ENCODE data around the gene SLC25A20. TPM values are rescaled to one million over a fixed set of nuclear protein-coding genes. Genes with fewer than 3 reads are reported as not detected.

SLC25A20 gene
- 10 to 100 TPM in 4 of 7 donors, 1 to 10 TPM in 3; 5.6 to 12.3 (median 10.1) TPM for total RNA-seq
- 10 to 100 TPM; 12.1 to 37.6 TPM for polyA plus RNA-seq
- long read RNA-seq, donor 1, transcript SLC25A20-201 (9 exons, 1,879 nt), result major isoform, 70 of 106 reads
- long read RNA-seq, donor 1, partial matches to known transcripts, result 6 of 106 reads
- long read RNA-seq, donor 1, other reads (novel, unspliced or antisense), result 29 of 106 reads
- long read RNA-seq, donor 2, transcript SLC25A20-201 (9 exons, 1,879 nt), result major isoform, 5 of 5 reads
- long read RNA-seq, donor 2, partial matches to known transcripts, result 0 of 5 reads
- long read RNA-seq, donor 2, other reads (novel, unspliced or antisense), result 0 of 5 reads
- long read RNA-seq, donor 3, transcript SLC25A20-201 (9 exons, 1,879 nt), result major isoform, 20 of 25 reads
- long read RNA-seq, donor 3, partial matches to known transcripts, result 0 of 25 reads
- long read RNA-seq, donor 3, other reads (novel, unspliced or antisense), result 5 of 25 reads

GRCh38 chr3:48898383-48899234 is at the start of gene SLC25A20:
TSS of gene SLC25A20 (minus strand) at chr3:48898882. CDS start at chr3:48898794, 88 bp downstream.
- Histone ChIP-seq H3K36me3 (no peaks in the 10 kb centered on the region), H3K9me3 (no peaks in the 10 kb centered on the region), H3K27me3 (no peaks in the 10 kb centered on the region), H3K4me3 (peak within 1 kb of the TSS; percentile 71), H3K27ac (peak within 1 kb of the TSS in 1 of 2 donors; percentile 32), H3K4me1 (ENCODE audit: insufficient read depth) (peaks cover 11% of the 10 kb centered on the region)
- 3 to 6% (median 3%) methylated on average over 31 to 54 of the region's 54 CpGs for WGBS, 3 donors
- intact Hi-C loops (cut with DNase I), result no loop called here
- TF ChIP-seq, protein P1, sequence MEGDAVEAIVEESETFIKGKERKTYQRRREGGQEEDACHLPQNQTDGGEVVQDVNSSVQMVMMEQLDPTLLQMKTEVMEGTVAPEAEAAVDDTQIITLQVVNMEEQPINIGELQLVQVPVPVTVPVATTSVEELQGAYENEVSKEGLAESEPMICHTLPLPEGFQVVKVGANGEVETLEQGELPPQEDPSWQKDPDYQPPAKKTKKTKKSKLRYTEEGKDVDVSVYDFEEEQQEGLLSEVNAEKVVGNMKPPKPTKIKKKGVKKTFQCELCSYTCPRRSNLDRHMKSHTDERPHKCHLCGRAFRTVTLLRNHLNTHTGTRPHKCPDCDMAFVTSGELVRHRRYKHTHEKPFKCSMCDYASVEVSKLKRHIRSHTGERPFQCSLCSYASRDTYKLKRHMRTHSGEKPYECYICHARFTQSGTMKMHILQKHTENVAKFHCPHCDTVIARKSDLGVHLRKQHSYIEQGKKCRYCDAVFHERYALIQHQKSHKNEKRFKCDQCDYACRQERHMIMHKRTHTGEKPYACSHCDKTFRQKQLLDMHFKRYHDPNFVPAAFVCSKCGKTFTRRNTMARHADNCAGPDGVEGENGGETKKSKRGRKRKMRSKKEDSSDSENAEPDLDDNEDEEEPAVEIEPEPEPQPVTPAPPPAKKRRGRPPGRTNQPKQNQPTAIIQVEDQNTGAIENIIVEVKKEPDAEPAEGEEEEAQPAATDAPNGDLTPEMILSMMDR (IDR thresholded peaks at IDR 0.05), result no peak
- TF ChIP-seq POLR2A (IDR thresholded peaks at IDR 0.05) (peak; percentile 18), EP300 (IDR thresholded peaks at IDR 0.05) (no peak)
- peak; percentile 85 to 91 (median 88) for DNase-seq

DNA sequence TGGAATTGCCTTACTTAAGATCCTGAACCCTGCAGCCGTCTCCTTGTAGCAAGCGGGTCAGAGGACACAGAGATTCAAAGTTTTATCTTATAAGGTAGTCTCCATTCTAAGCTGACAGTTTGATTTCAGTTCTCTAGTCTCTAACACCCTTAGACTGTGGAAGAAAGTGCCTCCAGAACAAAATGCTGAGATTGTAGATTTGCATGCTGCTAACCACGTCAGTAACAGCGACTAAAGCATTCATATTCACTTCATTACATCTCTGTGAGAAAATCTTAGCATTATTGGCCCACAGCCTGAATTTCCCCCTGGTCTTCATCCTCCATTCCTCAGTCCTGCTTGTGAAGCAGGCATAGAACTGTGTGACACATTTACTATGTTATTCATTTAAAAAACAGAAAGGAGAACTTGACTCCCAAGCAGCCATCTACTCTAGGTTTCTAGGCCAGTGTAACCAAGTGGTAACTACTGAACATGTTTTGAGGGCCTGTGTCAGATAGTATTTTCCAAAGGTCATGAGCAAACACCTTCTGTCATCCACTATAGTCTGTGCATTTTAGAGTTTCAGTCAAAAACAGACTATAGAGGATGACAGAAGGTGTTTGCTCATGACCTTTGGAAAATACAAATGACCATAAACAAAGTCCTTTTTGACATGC is 47.3 kb upstream of the SLC25A20 start:
- TF ChIP-seq EP300 (IDR thresholded peaks at IDR 0.05), result no peak
- TF ChIP-seq POLR2A (IDR thresholded peaks at IDR 0.05), result no peak
- TF ChIP-seq, protein P1 (IDR thresholded peaks at IDR 0.05), result no peak
- Histone ChIP-seq H3K9me3 (no peaks in the 10 kb centered on the region), H3K4me3 (no peak overlapping the region), H3K27ac (no peak overlapping the region), H3K36me3 (no peaks in the 10 kb centered on the region), H3K4me1 (ENCODE audit: insufficient read depth) (no peaks in the 10 kb centered on the region), H3K27me3 (no peaks in the 10 kb centered on the region)
- DNase-seq, result no peak
- WGBS, 3 donors, result 87 to 89% (median 88%) methylated on average over 4 of the region's 4 CpGs
- intact Hi-C loops (cut with DNase I), result no loop called here

DNA sequence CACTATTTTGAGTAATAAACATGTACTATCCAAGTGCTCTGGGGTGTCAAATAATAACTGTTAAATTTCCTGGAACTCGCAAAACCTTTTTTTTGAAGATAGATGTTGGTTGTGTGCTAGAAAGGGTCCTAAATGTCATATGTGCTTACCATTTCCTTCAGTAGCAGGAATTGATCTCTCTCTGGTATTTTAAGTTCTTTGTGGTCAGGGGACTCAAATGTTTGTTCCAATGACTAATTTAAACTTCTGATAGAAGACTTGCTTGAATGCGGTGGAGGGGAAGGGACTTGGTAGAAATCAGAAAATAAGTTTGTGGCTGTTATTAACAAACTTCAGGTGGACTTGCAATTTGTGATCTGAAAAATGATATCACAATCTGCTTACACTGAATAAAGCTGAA is 46.8 kb upstream of the SLC25A20 start:
- intact Hi-C loops (cut with DNase I), result no loop called here
- no peak for DNase-seq
- Histone ChIP-seq H3K36me3 (no peaks in the 10 kb centered on the region), H3K9me3 (no peaks in the 10 kb centered on the region), H3K4me3 (no peak overlapping the region), H3K27ac (no peak overlapping the region), H3K4me1 (ENCODE audit: insufficient read depth) (no peaks in the 10 kb centered on the region), H3K27me3 (no peaks in the 10 kb centered on the region)
- TF ChIP-seq POLR2A (IDR thresholded peaks at IDR 0.05), result no peak
- WGBS, 3 donors, result 85 to 90% (median 87%) methylated on average over 2 of the region's 2 CpGs

GRCh38 chr3:48938689-48939088 is 40.0 kb upstream of the SLC25A20 start:
- TF ChIP-seq POLR2A (IDR thresholded peaks at IDR 0.05), result no peak
- TF ChIP-seq EP300 (IDR thresholded peaks at IDR 0.05), result no peak
- TF ChIP-seq, protein P1 (IDR thresholded peaks at IDR 0.05), result no peak
- Histone ChIP-seq H3K27me3 (no peaks in the 10 kb centered on the region), H3K4me1 (ENCODE audit: insufficient read depth) (no peaks in the 10 kb centered on the region), H3K36me3 (no peaks in the 10 kb centered on the region), H3K4me3 (no peak overlapping the region), H3K27ac (no peak overlapping the region), H3K9me3 (no peaks in the 10 kb centered on the region)
- 94 to 96% (median 96%) methylated on average over 3 of the region's 3 CpGs for WGBS, 3 donors
- no peak for DNase-seq
- intact Hi-C loops (cut with DNase I), result no loop called here
